Nephron (organoid): ENCODE data around the gene SLC6A9.

Source experiments
- H3K27ac Mint-ChIP-seq, 3 experiments: 2 replicates each; pipeline ENCODE4 v1.8.0; 2020; ENCODE audit warnings: mixed read lengths in 3 of 3, mild to moderate bottlenecking in 2 of 3, moderate library complexity in 1 of 3
- H3K27me3 Mint-ChIP-seq: 2 replicates; pipeline ENCODE4 v1.8.0; 2021; ENCODE audit warnings: low read depth, mild to moderate bottlenecking, moderate library complexity, mixed read lengths
- H3K36me3 Mint-ChIP-seq: 2 replicates; pipeline ENCODE4 v1.8.0; 2020; ENCODE audit warnings: low read depth, mixed read lengths
- H3K4me1 Mint-ChIP-seq: 2 replicates; pipeline ENCODE4 v1.8.0; 2020; ENCODE audit warnings: mixed read lengths
- H3K4me3 Mint-ChIP-seq, 3 experiments: 2 replicates each; pipeline ENCODE4 v1.8.0; 2020; ENCODE audit warnings: mild to moderate bottlenecking in 3 of 3, mixed read lengths in 3 of 3, moderate library complexity in 2 of 3
- H3K9me3 Mint-ChIP-seq: 2 replicates; pipeline ENCODE4 v1.8.0; 2020; ENCODE audit warnings: mixed read lengths
- TF ChIP-seq, protein P1 (sequence below), 3 experiments: fragments of 200-600 bp; sonication (generic); IDR thresholded peaks; one replicate each; pipeline ENCODE4 v1.5.0; 2021; ENCODE audit warnings: antibody characterized with exemption in 3 of 3; ENCODE audit not compliant: unreplicated experiment in 3 of 3

Gene SLC6A9

DNA sequence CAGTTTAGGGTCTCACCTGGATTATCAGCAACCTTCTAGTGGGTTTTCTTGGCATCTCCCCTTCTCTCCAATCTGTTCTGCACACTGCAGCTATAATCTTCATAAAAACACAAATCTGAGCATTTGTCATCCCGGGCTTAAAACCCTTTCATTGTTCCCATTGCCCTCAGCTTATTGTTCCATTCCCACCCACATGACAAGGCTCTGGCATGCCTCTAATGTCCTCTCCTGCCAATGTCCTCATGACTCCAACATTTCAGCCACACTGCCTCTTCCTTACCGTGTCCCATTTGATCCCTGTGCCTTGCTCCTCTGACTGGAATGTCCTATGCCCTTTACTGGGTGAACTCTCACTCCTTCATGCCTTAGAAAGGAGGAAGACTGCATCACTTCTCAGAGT lies 68.9 kb downstream of the SLC6A9 start:
- TF ChIP-seq, protein P1, sequence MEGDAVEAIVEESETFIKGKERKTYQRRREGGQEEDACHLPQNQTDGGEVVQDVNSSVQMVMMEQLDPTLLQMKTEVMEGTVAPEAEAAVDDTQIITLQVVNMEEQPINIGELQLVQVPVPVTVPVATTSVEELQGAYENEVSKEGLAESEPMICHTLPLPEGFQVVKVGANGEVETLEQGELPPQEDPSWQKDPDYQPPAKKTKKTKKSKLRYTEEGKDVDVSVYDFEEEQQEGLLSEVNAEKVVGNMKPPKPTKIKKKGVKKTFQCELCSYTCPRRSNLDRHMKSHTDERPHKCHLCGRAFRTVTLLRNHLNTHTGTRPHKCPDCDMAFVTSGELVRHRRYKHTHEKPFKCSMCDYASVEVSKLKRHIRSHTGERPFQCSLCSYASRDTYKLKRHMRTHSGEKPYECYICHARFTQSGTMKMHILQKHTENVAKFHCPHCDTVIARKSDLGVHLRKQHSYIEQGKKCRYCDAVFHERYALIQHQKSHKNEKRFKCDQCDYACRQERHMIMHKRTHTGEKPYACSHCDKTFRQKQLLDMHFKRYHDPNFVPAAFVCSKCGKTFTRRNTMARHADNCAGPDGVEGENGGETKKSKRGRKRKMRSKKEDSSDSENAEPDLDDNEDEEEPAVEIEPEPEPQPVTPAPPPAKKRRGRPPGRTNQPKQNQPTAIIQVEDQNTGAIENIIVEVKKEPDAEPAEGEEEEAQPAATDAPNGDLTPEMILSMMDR (IDR thresholded peaks at IDR 0.05; ENCODE audit: unreplicated experiment in 3 of 3) = no peak
- Mint-ChIP-seq H3K36me3 (peaks cover 25% of the 10 kb centered on the region), H3K27ac (no peak overlapping the region), H3K27me3 (no peaks in the 10 kb centered on the region), H3K4me1 (no peaks in the 10 kb centered on the region), H3K9me3 (no peaks in the 10 kb centered on the region), H3K4me3 (no peak overlapping the region)

DNA sequence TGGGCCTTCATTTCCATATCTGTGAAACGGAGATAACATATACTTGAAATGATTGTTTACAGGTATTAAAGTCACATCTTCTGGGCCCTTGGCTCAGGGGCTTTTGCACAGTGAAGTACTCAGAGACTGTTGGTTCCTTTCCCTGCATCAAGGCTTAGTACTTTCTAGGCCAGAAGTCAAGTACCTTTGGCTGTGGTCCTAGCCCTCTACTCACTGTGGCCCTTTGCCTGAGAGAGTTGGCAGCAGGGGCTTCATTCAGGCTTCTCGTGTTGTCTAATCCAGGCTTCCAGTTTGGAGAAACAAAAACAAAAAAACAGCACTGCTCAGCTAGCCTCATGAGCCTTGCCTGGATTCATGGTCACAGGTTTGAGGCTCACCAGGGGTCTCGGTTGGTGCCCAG lies 69.6 kb downstream of the SLC6A9 start:
- Mint-ChIP-seq H3K9me3 (no peaks in the 10 kb centered on the region), H3K4me1 (no peaks in the 10 kb centered on the region), H3K36me3 (peaks cover 29% of the 10 kb centered on the region), H3K4me3 (no peak overlapping the region), H3K27me3 (no peaks in the 10 kb centered on the region), H3K27ac (no peak overlapping the region)
- TF ChIP-seq, protein P1 (IDR thresholded peaks at IDR 0.05; ENCODE audit: unreplicated experiment in 3 of 3) = no peak

DNA sequence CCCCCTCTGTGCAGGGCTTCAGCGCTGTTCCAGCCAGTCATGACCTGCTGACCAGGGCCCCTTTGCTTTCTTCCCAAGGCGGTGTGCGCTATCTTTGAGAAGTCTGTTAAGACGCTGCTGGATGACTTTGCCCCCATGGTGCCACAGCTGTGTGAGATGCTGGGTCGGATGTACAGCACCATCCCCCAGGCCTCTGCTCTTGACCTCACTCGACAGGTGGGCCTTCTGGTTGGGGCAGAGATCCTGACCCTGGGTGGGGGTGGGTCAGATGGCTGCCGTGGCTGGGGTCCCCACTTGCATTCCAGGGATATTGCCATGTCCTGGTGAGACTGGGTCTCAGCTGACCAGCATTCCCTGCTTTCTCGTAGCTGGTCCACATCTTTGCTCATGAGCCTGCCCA lies 70.5 kb downstream of the SLC6A9 start:
- Mint-ChIP-seq H3K9me3 (no peaks in the 10 kb centered on the region), H3K27ac (no peak overlapping the region), H3K4me1 (no peaks in the 10 kb centered on the region), H3K27me3 (no peaks in the 10 kb centered on the region), H3K36me3 (peaks cover 29% of the 10 kb centered on the region), H3K4me3 (no peak overlapping the region)
- TF ChIP-seq, protein P1 (IDR thresholded peaks at IDR 0.05; ENCODE audit: unreplicated experiment in 3 of 3) = no peak

DNA sequence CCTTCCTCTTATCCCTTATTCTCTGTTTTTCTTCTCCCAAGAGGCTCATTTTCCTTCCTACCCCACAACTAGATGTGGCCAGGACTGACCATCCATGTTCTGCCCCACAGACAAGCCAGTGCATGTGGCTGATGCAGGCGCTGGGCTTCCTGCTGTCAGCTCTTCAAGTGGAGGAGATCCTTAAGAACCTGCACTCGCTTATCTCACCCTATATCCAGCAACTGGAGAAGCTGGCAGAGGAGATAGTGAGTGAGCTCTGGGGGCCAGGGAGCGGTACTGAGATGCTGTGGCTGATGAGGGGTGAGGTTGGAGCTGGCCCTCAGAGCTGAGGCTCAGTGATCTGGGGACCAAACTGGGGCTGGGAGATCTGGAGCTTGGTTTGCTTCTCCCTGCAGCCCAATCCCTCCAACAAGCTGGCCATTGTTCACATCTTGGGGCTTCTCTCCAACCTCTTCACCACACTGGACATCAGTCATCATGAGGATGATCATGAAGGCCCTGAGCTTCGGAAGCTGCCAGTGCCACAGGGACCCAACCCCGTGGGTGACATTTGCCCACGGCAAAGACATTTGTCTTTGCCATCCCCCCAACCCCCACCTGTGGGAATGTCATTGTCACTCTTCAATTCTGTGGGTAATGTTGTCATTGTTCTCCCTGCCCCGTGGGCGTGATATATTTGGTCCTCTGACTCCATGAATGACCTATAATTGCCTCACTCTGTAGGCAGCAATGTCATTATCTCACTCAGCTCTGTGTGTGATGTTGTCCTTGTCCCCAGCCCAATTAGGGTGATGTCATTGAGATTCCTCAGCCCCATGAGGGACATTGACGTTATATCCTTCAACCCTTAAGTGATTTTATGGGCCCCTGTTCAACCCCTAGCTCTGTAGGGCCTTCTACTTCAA lies 72.7 kb downstream of the SLC6A9 start:
- Mint-ChIP-seq H3K36me3 (peaks cover 29% of the 10 kb centered on the region), H3K9me3 (no peaks in the 10 kb centered on the region), H3K4me3 (no peak overlapping the region), H3K4me1 (peaks cover 9% of the 10 kb centered on the region), H3K27ac (no peak overlapping the region), H3K27me3 (no peaks in the 10 kb centered on the region)
- TF ChIP-seq, protein P1 (IDR thresholded peaks at IDR 0.05; ENCODE audit: unreplicated experiment in 3 of 3) = no peak

DNA sequence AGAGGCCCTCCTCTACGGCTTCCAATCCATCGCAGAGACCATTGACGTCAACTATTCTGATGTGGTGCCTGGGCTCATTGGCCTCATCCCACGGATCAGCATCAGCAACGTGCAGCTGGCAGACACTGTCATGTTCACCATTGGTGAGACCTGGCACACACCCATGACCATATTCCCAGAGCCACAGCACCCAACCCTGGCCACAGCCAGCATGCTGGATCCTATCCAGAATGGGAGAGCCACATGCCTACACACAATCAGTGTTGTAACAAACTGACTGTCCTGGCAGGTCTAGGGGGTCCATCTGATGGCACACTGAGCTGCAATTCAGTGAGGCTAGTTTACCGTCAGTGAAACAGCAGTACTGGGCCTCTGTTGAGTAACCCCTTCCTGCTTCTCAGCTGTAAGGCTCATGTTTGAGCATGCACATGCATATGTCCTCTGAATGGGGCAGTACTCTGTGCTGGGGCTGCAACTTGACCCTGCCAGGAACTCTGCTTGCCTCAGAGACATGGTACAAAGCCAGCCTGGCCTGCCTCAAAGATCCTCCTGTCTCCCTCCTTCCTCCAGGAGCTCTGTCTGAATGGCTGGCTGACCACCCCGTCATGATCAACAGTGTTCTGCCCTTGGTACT lies 73.7 kb downstream of the SLC6A9 start:
- Mint-ChIP-seq H3K27me3 (no peaks in the 10 kb centered on the region), H3K27ac (no peak overlapping the region), H3K36me3 (peaks cover 27% of the 10 kb centered on the region), H3K4me3 (no peak overlapping the region), H3K9me3 (no peaks in the 10 kb centered on the region), H3K4me1 (peaks cover 20% of the 10 kb centered on the region)
- TF ChIP-seq, protein P1 (IDR thresholded peaks at IDR 0.05; ENCODE audit: unreplicated experiment in 3 of 3) = no peak
